Measurements from ENCODE around the gene PPP4R3A. TPM values are rescaled to one million over a fixed set of nuclear protein-coding genes. Genes with fewer than 3 reads are reported as not detected.
A peak's percentile ranks its signal among the peaks of the same experiment; 100 is the strongest.

Gene PPP4R3A
- total RNA-seq, 4 donors from 2014 or later = 89.7 to 108 (median 95.7) TPM

- TF ChIP-seq, protein P1, sequence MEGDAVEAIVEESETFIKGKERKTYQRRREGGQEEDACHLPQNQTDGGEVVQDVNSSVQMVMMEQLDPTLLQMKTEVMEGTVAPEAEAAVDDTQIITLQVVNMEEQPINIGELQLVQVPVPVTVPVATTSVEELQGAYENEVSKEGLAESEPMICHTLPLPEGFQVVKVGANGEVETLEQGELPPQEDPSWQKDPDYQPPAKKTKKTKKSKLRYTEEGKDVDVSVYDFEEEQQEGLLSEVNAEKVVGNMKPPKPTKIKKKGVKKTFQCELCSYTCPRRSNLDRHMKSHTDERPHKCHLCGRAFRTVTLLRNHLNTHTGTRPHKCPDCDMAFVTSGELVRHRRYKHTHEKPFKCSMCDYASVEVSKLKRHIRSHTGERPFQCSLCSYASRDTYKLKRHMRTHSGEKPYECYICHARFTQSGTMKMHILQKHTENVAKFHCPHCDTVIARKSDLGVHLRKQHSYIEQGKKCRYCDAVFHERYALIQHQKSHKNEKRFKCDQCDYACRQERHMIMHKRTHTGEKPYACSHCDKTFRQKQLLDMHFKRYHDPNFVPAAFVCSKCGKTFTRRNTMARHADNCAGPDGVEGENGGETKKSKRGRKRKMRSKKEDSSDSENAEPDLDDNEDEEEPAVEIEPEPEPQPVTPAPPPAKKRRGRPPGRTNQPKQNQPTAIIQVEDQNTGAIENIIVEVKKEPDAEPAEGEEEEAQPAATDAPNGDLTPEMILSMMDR (IDR thresholded peaks at IDR 0.05) = no peak
- no peak for TF ChIP-seq POLR2A (IDR thresholded peaks at IDR 0.05)
- Histone ChIP-seq H3K36me3 (no peaks in the 10 kb centered on the region), H3K4me1 (peaks cover 0 to 4% of the 10 kb centered on the region in 2 donors), H3K27me3 (no peaks in the 10 kb centered on the region), H3K4me3 (replicated peaks in 1 of 3) (no peak overlapping the region), H3K27ac (no peak overlapping the region), H3K9me3 (no peaks in the 10 kb centered on the region)
- 76 to 86% methylated on average over 7 of the region's 7 CpGs for whole genome bisulfite sequencing, 2 donors
- no peak for DNase-seq
- intact Hi-C loops (cut with DNase I) = no loop called here
Measured at GRCh38 chr14:91515979-91516378, 5.9 kb upstream of the PPP4R3A start.

GRCh38 chr14:91511043-91511383 lies 903 bp upstream of the PPP4R3A start:
- Histone ChIP-seq H3K4me3 (replicated peaks in 1 of 3) (peak overlapping the region; percentile 79 to 97 (median 79)), H3K36me3 (no peaks in the 10 kb centered on the region), H3K27me3 (no peaks in the 10 kb centered on the region), H3K4me1 (peaks cover 18 to 20% of the 10 kb centered on the region in 2 donors), H3K27ac (peak overlapping the region; percentile 98 to 100 (median 99)), H3K9me3 (no peaks in the 10 kb centered on the region)
- WGBS, 2 donors = 28 to 38% methylated on average over 9 of the region's 9 CpGs
- TF ChIP-seq, protein P1 (IDR thresholded peaks at IDR 0.05) = no peak
- no peak for TF ChIP-seq POLR2A (IDR thresholded peaks at IDR 0.05)
- intact Hi-C loops (cut with DNase I) = no loop called here
- DNase-seq = no peak

- intact Hi-C loops (cut with DNase I) = no loop called here
- Histone ChIP-seq H3K9me3 (no peaks in the 10 kb centered on the region), H3K27me3 (no peaks in the 10 kb centered on the region), H3K4me1 (peaks cover 18 to 28% of the 10 kb centered on the region in 2 donors), H3K27ac (peak overlapping the region; percentile 98 to 100 (median 99)), H3K4me3 (replicated peaks in 1 of 3) (peak overlapping the region; percentile 79 to 97 (median 79)), H3K36me3 (no peaks in the 10 kb centered on the region)
- WGBS, 2 donors = 1% methylated on average over 19 to 28 of the region's 34 CpGs
- TF ChIP-seq, protein P1 (IDR thresholded peaks at IDR 0.05) = peak in 1 of 6 experiments; percentile 10
- no peak for TF ChIP-seq POLR2A (IDR thresholded peaks at IDR 0.05)
- DNase-seq = no peak
Measured at GRCh38 chr14:91509878-91510170, 286 bp downstream of the PPP4R3A start.

GRCh38 chr14:91509083-91509877 lies 830 bp downstream of the PPP4R3A start:
- H3K4me1 ChIP-seq = peaks cover 18 to 30% of the 10 kb centered on the region in 2 donors
- H3K4me3 ChIP-seq (replicated peaks in 1 of 3) = peak overlapping the region; percentile 79 to 97 (median 79)
- intact Hi-C loops (cut with DNase I) = no loop called here
- H3K27me3 ChIP-seq = no peaks in the 10 kb centered on the region
- TF ChIP-seq POLR2A (IDR thresholded peaks at IDR 0.05) = no peak
- TF ChIP-seq, protein P1 (IDR thresholded peaks at IDR 0.05) = no peak
- 0 to 2% methylated on average over 4 to 20 of the region's 71 CpGs for WGBS, 2 donors
- no peaks in the 10 kb centered on the region for H3K9me3 ChIP-seq
- no peaks in the 10 kb centered on the region for H3K36me3 ChIP-seq
- H3K27ac ChIP-seq = peak overlapping the region; percentile 98 to 100 (median 99)
- DNase-seq = peak; percentile 40 to 48

DNA sequence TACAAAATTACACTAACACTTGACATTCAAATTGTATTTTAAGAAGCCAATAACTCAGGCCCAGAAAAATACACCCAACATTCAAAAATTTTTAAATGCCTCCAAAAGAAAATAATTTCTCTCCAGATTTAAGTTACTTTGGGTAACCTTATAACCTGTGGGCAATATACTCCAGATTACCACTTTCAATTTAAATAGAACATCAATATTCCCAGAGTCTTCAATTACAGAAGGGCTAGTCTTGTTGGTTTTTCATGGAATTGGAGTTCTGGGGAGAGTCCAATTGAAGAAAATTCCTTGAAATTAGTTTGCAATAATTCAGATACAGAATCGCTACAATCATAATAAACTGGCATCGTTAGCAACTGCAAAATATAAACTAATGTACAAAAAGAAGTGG lies 2.0 kb downstream of the PPP4R3A start:
- WGBS, 2 donors = 8 to 12% methylated on average over 2 of the region's 2 CpGs
- TF ChIP-seq, protein P1 (IDR thresholded peaks at IDR 0.05) = no peak
- no peak for TF ChIP-seq POLR2A (IDR thresholded peaks at IDR 0.05)
- DNase-seq = no peak
- Histone ChIP-seq H3K27me3 (no peaks in the 10 kb centered on the region), H3K4me3 (replicated peaks in 1 of 3) (peak overlapping the region in 2 of 3 donors; percentile 79 to 97), H3K9me3 (no peaks in the 10 kb centered on the region), H3K36me3 (no peaks in the 10 kb centered on the region), H3K27ac (peak overlapping the region in 1 of 3 donors; percentile 99), H3K4me1 (peaks cover 18 to 31% of the 10 kb centered on the region in 2 donors)
- intact Hi-C loops (cut with DNase I) = no loop called here

All from thyroid gland (tissue), 4 donors.